Fibroblast of gingiva (primary cell): ENCODE measurements around the gene CLRN2.
"Not testable (repeated sequence)": the region's sequence is repeated elsewhere in the genome, so short reads cannot be mapped to it uniquely, and the experiment has no call there.

Experiments
- DNase-seq: peaks from one replicate; pipeline ENCODE4 v3.0.0-alpha.2; 2011; ENCODE audit warnings: low read depth

CLRN2 gene

DNA sequence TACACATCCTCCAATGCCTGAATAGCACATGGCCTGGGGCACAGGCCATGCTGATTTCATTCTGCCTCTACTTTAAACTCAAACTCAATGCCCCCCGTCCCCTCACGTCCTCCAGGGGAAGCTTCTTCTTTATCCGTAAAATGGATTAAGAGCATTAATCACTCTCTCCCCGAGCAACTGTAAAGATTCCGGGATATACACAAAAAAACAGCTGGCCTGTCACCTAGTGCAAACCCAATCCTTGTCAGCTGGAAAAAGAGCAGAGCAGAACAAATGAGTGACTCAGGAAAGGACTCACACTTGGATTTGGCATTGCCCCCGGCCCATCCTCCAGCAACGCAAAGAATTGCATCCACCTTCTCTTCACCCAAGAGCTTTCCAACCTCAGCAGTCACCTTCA lies 10.9 kb upstream of the CLRN2 start:
- no peak for DNase-seq

DNA sequence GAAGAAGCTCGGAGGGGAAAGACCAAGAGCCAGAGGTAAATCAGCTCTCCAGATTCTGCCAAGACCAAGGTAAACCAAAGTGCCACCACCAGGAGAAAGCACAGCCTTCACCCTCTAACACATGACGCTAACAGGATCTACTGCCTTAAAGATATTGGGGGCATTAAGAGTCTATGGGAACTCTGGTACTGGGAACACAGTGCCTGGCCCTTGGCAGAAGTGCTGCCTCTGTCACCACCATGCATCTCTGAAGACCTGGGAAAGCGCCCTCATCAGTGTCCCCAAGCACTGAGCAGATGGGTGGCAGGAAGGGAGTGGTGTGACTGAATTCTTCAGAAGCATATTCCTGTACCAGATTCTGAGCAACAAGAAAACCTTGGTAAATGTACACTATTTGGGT lies 4.4 kb upstream of the CLRN2 start:
- no peak for DNase-seq

DNA sequence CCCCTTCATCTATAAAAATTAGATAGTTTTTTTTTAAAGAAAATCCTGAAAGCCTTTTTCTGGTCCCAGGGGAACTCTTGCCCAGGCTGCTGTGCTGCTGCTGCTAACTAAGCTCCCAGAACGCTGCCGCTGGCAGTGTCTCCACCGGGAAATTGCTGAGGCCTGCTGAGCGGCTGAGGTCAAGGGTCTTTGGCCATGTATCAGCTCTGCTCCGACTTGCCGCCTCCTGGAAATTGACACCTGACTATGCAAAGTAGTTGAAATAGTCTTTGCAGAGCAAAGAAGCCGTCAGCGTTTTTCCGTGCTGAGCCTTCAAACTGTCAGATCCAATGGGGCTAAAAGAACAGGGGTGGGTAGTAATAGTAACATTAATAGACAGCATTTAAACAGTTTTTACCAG lies 3.9 kb upstream of the CLRN2 start:
- peak; percentile 28 for DNase-seq

DNA sequence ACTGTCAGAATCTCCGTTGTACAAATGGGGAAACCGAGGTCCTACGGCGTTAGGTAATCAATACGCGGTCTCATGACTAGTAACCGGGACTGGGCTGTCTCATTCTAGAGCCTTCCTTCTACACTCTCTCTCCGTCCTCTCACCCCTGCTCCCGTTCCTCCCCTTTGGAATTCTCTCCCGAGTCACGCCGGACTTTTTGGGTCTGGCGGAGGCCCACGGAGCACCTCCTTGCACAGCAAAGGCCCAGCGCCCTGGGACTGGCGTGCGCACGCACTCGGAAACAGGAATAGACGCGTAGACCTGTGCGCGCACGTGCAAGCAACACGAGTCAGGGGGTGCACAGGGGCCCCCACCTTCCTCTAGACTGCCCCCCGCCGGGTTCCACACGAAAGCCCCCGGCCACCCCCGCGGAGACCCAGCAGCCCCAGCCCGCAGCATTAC lies 3.4 kb upstream of the CLRN2 start:
- DNase-seq: peak; percentile 33

DNA sequence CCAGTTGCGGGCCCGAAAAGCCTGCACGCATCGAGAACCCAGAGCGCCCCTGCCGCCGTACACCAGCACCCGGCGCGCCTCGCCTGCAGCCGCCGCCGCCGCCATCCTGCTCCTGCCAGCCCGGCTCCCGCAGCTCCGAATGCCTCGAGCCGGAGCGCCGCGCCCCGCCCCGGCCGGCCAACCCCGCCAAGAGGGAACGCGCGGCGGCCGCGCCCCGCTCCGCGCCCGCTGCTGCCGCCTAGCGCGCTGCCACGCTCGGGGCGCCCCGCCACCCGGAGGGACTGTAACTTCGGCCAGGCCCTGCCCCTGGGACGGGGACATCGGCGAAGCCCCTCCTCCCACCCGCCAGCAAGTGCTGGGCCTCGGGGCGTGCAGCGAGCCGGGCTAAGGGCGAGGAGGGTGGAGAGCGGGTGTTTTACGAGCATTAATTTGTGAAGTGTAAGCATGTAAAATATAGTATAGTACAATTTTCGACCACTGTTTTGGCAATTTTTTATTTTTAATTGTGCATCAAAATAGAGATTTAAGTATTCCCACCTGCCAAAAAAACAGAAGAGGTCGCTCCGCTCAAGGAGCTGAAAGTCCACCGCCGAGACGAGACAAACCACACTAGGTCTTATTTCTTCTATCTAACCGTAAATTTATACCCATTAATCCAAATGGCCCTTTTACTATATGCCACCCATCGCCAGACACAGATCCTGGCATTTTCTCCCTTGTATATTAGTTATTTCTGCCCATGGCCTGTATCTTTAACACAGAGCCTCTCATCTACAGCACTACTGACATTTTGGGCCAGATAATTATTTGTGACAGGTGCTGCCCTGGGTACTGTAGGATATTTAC lies 2.8 kb upstream of the CLRN2 start, which contains the start of gene QDPR:
Gene QDPR (minus strand): TSS at position 141 of the 846 bp plus-strand sequence. CDS start 36 bp downstream, at position 105.
- DNase-seq: peak; percentile 71

DNA sequence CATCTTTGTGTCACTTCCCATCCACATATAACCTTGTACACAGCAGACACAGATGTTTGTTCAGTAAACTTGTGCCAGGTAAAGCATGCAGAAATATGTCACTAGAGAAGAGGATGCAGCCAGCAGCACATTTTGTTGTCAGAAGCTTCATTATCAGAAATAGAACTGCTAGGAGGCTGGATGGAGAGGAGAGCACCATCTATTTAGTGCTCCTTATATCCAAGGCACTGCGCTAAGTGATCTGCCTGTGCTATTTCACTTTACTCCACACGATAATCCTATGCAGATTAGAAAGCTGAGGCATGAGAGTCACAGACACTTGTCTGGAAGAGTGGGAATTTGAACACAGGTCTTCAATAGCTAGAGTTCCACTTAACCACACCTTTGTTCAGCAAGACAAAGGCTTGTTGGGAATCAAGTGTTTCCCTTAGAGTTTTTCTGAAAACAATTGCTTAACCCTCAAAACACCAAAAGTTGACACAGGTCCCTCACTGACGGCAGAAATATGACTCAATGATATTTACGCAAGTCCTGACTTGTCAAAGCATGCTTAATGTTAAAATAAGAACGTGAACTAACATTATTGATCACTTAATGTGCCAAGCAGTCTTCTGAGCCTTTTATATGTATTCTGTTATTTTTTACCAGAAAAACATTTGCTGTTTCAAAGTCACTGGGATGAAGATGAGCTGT lies 1.8 kb upstream of the CLRN2 start:
- no peak for DNase-seq

DNA sequence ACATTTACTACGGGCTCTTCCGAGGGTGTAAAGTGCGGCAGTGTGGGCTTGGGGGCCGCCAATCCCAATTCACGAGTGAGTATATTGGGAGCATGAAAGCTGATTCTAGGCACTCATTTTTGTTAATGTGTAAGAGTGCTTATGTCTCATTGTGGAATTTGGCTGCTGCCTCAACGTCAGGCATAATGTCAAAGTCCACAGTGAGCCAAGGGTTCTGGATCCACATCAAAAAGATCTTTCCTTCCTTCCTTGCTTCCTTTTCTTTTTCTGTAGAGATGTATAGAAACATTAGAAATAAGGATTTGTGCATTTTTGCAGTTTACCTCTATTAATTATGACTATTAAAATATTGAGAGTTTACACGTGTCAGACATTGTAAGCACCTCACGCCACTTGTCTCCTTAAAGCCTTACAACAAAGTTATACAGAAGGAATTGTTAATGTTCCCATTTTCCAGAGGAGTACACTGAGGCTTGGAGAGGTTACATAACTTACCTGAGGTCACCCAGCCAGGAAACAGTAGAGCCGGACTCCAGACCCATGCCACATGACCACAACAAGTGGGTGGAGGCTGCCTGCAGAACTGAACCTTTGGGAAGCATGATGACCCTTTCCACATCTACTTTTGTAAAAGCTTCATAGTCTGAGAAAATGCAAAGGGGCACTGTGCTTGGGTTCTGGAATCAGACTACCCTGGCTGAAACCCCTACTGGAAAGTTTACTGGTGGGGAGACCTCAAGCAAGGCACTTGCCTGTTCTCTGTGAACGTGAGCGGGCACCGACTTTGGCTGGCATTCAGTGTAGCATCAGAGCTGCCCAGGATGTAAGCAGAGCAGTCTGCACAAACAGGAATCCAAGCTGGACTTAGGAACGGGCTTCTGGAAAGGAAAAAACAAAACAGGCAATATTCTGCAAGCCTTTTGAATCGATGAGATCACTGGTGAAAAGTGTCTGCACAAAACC lies 761 bp downstream of the CLRN2 start:
- no peak for DNase-seq

DNA sequence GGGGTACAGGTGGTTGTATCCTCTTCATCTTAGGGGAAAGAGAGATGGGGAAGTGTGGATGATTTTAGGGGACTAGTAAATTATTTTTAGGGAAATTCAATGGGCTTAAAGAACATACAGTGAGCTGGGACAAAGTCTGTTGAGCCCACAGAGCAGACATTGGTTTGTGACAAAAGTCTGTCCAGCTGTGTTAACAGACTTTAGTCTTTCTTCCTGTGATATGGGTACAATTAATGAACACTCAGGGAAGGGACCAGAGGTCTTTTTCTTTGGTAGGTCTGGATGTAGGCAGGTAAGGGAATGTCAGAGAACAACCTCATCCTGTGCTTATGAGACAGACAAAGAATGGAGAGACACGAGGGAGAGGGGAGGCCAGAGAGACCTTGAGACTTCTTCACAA lies 2.0 kb downstream of the CLRN2 start:
- no peak for DNase-seq

DNA sequence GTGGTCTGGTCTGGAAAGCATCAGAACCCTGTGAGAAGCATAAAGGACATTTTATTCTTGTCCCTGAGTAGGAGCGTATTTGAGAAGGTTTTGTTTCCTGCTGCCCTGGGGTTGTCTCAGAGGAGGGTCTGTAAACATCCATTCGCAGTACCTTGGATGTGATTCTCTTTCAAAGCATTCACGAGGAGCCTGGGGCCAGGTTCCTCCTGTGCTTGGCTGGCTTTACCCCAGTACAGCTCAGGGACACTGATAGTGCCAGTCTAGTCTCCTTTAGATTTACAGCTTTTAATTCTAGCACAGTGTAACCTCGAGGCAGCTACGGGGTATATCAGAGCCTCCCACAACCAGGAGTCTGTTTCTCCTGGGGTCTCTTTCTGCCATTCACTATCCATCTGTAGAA lies 2.7 kb downstream of the CLRN2 start:
- no peak for DNase-seq

DNA sequence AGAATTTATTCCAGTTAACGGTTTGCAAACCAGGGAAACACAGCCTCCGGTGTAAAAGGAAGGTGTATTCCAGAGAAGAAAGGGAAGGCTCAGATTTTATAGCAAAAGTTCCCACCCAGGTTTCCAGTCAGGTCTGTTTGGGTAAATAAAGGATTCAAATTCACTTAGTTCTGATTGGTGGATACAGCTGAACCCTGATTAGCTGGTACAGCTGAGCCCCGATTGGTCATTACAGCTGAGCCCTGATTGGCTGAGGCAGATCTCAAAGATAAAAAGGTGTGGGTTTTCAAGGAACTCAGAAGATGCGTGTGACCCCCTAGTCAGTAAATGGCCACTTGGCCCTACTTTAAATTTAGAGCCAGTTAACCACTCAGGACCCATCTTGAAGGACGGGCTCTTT lies 6.6 kb downstream of the CLRN2 start:
- no peak for DNase-seq

DNA sequence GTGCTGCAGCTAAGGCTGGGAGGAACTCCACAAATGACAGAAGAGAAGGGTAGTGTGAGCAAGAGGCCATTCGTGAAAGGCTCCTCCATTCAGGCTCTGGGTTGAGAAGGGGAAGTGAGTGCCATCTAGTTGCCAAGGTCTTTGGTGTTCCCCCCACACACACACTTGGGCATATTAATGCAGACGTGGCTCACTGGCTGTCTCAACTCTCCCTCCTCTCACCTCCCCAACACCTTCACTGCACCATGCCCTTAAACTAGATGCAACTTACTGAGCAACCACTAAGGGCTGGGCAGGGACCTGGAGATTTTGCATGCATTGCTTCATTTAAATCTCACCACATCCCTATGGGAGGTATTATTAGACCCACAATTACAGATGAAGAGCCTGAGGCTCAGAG lies 8.7 kb downstream of the CLRN2 start:
- no peak for DNase-seq

DNA sequence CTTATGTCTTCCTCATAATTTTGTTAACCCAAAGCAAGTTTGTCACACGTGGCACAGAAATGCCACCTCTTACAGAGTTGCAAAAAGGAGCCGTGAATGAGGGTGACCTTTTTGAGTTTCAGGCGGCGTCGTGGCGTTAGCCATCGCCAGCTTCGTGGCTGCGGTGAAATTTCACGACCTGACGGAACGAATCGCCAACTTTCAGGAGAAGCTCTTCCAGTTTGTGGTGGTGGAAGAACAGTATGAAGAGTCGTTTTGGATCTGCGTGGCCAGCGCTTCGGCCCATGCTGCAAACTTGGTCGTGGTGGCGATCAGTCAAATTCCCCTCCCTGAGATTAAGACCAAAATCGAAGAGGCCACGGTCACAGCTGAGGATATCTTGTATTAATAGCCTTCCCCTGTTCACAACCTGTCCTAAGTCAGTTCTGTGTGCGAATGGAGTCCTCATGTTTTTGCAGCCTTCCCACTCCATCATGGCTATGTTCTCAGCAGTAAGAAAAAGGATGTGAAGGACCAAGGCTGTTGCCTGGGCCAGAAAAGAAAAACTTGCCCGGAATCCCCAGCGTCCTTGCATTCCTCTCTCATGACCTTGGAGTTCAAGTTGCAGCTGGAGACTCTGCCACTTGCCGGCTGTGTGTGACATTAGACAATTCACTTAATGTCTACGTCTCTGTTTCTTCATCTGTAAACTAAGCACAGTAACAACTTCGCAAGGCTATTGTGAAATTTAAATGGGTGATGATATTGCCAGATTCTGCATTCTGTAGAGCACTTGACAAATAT lies 11.9 kb downstream of the CLRN2 start:
- no peak for DNase-seq

DNA sequence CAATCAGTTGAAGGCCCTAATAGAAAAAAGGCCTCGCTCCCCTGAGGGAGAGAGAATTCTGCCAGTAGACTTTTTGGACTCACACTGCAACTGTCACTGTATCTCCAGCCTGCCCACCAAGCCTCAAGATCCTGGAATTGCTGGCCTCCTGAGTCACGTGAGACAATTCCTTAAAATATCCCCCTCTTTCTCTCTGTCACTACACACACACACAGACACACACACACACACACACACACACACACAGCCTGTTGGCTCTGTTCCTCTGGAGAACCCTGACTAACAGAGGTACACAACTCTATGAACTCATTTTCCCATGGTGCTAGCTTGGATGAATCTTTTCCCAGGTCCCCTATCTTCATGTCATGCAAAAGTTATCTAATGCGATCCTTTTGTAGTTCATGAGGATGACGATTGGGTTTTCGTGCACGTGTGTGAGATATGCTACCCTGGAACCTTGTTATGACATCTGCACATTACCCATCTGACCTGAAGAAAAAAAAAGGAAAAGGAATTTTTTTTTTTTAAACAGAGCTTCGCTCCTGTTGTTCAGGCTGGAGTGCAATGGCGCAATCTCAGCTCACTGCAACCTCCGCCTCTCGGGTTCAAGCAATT lies 13.7 kb downstream of the CLRN2 start:
- no peak for DNase-seq

DNA sequence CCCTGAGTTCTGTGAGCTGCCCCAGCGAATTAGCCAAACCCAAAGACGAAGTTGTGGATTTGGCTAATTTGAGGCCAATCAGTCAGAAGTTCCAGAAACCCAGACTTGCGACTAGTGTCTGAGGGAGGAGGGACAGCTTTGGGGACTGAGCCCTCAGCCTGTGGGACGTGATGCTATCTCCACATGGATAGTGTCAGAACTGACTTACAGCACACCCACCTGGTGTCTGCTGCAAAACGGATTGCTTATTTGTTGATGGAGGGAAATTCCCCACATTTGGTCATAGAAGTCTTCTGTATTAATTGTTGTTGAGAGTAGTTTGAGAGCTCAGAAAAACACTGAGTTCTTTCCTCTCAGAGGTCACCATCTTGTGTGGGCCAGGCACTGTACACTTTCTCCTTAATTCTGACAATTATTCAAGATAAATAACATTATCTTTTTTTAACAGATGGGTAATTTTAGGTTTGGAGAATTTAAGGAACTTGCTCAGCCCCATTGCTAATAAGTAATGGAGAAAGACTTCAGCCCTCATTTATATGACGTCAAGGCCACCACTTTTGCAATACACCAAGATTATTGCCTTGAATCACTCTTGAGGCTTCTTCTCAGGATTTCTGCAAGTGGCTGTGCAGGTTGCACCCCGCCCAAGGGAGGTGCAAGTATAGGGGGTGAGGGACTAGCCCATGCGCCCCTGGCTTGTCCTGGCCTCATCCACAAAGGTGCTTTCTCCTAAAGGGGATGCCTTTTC lies 16.7 kb downstream of the CLRN2 start:
- DNase-seq: no peak

DNA sequence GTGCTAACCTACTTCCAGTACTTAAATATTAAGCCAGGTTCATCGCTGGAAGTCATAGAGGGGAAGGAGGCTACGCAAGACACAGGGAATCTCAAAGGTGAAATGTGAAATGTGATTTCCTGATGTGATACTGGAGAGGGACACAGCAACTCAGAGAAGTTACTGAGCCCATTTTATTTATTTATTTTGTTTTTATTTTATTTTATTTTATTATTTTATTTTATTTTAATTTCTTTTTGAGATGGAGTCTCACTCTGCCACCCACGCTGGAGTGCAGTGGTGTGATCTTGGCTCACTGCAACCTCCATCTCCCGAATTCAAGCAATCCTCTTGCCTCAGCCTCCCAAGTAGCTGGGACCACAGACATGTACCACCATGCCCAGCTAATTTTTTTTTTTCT lies 19.7 kb downstream of the CLRN2 start:
- no peak for DNase-seq

DNA sequence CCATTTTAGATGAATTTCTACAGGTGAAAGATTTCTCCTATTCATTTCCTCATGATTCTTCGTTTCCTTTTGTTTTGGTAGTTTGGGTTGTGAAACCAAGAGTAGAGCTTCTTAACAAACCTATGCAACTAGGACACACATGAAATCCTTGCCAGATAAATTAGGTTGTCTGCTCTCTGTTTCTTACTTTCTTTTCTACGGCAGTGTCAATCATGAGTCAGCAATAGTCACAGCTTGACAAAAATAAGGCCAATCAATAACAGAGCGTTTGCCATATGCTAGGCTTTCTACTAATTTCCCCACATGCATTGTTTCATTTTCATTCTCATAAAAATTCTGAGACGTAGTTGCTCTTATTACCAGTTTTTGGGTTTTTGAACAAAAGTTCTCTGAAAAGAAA lies 20.3 kb downstream of the CLRN2 start:
- no peak for DNase-seq

DNA sequence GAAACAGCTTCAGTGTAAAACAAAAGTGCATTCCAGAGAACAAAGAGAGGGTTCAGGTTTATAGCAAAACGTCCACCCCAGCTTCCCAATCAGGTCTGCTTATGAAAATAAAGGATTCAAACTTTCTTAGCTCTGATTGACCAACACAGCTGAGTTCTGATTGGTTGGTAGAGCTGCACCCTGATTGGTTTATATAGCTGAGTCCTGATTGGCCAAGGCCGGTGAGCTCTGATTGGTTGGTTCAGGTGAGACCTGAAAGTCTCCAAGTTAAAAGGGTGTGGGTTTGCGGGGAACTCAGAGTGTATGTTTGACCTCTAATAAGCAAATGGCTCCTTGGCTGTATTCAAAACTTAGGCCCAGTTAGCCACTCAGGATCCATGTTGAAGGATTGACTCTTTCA lies 20.9 kb downstream of the CLRN2 start:
- DNase-seq: no peak

DNA sequence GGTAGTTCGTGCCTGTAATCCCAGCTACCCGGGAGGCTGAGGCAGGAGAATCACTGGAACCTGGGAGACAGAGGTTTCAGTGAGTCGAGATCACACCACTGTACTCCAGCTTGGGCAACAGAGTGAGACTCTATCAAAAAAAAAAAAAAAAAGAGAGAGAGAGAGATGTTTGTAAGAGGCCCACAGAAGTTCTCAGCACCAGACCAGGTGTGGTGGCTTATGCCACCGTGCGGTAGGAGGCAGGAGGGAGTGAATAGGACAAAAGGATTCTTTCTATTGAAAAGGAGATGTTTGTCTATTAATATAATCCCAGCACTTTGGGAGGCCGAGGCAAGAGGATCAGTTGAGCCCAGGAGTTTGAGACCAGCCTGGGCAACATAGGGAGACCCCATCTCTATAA lies 22.1 kb downstream of the CLRN2 start:
- DNase-seq: not testable (repeated sequence)

DNA sequence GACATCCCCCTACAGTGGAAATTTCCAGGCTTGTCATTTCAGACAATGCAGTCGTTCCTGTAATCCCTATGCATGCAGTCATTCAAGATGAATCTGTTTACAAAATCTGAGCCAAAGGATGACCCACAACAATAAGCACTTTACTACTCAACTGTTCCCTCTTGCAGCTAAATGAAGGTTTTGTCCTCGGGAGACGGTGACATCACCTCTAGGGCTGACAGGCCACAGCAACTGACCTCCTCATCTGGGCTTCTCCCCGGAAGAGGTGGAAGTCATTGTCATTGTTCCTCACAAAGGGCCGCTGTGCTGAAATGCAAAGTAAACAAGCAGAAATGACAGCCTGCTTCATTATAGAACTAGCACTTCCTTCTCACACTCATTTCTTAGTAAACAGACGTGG lies 29.2 kb downstream of the CLRN2 start:
- peak; percentile 12 for DNase-seq

DNA sequence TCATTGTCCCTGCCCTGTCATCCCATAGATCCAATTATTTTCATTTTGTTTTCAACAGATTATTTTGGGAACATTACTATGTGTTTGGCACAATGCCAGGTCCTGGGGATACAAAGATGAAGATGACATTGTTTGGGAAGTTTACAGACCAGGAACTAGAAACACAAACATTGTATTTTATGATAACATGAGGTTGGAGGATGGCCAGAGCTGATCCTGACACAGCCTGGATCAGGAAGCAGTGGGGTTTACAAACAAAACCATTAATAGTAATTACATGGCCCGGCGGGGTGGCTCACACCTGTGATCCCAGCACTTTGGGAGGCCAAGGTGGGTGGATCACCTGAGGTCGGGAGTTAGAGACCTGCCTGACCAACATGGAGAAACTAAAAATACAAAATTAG lies 29.9 kb downstream of the CLRN2 start:
- no peak for DNase-seq
